ENCODE results near the gene RPS29. TPM values are rescaled to one million over a fixed set of nuclear protein-coding genes. Genes with fewer than 3 reads are reported as not detected.

The RPS29 gene
- total and polyA plus RNA-seq, 2 donors from 2014 or later = 1,054 to 2,862 TPM

DNA sequence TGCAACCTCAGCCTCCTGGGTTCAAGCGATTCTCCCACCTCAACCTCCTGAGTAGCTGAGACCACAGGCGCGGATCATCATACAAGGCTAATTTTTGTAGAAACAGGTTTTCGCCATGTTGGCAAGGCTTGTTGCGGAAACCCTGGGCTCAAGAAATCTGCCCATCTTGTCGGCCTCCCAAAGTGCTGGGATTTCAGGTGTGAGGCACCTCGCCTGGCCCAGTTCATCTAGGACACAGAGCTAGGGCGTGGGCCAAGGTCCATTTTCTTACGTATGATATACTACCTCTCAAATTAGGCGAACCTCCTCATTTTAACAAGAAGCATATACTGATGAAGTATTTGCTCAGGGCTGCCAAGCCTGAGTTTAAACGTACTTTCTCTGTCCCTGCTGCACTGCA is 2.1 kb downstream of the RPS29 start:
- DNase-seq (no peak), FAIRE-seq (no peak)
- H3K9me3 ChIP-seq (ENCODE audit: control insufficient read depth in 2 of 3, insufficient read depth in 1 of 3, low read length in 3 of 3) = no peaks in the 10 kb centered on the region
- H3K4me3 ChIP-seq (ENCODE audit: low read length in 3 of 3) = peak overlapping the region in 1 of 3 donors; percentile 80
- H3K36me3 ChIP-seq (ENCODE audit: control insufficient read depth in 2 of 3, insufficient read depth in 3 of 3, low read length in 3 of 3) = peaks cover 2 to 12% (median 3%) of the 10 kb centered on the region in 3 donors
- intact Hi-C loops (cut with DNase I) = no loop called here
- no peaks in the 10 kb centered on the region for H3K27me3 ChIP-seq (ENCODE audit: control insufficient read depth, insufficient read depth, low read length)
- peaks cover 0 to 11% (median 0%) of the 10 kb centered on the region in 3 donors for H3K4me1 ChIP-seq (ENCODE audit: control insufficient read depth in 2 of 3, insufficient read depth in 2 of 3, low read depth in 1 of 3, low read length in 3 of 3)
- no peak for TF ChIP-seq CTCF (IDR thresholded peaks at IDR 0.05; ENCODE audit: borderline replicate concordance, extremely low read depth, insufficient read depth)
- no peak overlapping the region for H3K9ac ChIP-seq (ENCODE audit: low read length in 3 of 3)
- no peak overlapping the region for H3K27ac ChIP-seq (ENCODE audit: low read depth in 2 of 2, low read length in 2 of 2)

GRCh38 chr14:49583629-49584028 is 2.6 kb downstream of the RPS29 start:
- intact Hi-C loops (cut with DNase I) = no loop called here
- H3K4me1 ChIP-seq (ENCODE audit: control insufficient read depth in 2 of 3, insufficient read depth in 2 of 3, low read depth in 1 of 3, low read length in 3 of 3) = peaks cover 0 to 11% (median 0%) of the 10 kb centered on the region in 3 donors
- no peak for FAIRE-seq
- no peak for DNase-seq
- H3K4me3 ChIP-seq (ENCODE audit: low read length in 3 of 3) = peak overlapping the region in 1 of 3 donors; percentile 80
- H3K9ac ChIP-seq (ENCODE audit: low read length in 3 of 3) = no peak overlapping the region
- peaks cover 2 to 12% (median 3%) of the 10 kb centered on the region in 3 donors for H3K36me3 ChIP-seq (ENCODE audit: control insufficient read depth in 2 of 3, insufficient read depth in 3 of 3, low read length in 3 of 3)
- no peak for TF ChIP-seq CTCF (IDR thresholded peaks at IDR 0.05; ENCODE audit: borderline replicate concordance, extremely low read depth, insufficient read depth)
- no peaks in the 10 kb centered on the region for H3K9me3 ChIP-seq (ENCODE audit: control insufficient read depth in 2 of 3, insufficient read depth in 1 of 3, low read length in 3 of 3)
- H3K27ac ChIP-seq (ENCODE audit: low read depth in 2 of 2, low read length in 2 of 2) = no peak overlapping the region
- H3K27me3 ChIP-seq (ENCODE audit: control insufficient read depth, insufficient read depth, low read length) = no peaks in the 10 kb centered on the region

DNA sequence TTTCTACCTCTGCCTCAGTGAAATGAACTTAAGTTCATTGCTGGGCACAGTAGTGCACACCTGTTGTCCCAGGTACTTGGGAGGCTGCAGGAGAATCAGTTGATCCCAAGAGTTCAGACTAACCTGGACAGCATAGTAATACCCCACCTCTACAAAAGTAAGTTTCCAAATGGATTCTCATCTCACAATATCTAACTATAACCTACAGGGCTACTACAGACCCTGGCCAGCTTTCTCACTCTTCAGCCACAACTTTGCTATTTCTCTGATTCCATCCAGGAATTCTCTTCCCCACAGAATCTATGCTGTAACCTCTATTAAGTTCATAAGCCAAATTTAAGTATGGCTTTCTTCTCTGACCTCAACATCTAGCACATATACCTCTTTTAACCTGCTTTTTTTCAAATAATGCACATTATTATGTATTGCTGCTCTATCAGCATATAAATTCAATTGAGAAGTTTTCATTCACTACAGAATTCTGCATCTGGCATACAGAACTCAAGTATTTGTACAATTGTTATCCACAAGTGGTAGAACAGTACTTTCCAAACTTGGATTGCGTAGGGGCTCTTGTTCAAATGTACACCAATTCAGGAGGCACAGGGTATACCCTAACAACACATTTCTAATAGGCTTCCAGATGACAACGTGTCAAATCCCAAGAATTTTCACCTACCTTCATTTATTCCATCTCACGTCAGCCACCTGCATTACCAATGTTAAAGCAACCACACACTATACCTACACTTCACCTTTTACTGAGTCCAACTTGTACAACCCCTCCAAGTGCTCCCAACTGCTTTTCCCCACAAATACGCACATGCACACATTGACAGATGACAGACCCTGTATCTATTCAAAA is 3.8 kb downstream of the RPS29 start:
- no peak for TF ChIP-seq CTCF (IDR thresholded peaks at IDR 0.05; ENCODE audit: borderline replicate concordance, extremely low read depth, insufficient read depth)
- no peak for FAIRE-seq
- Histone ChIP-seq H3K27ac (ENCODE audit: low read depth in 2 of 2, low read length in 2 of 2) (no peak overlapping the region), H3K27me3 (ENCODE audit: control insufficient read depth, insufficient read depth, low read length) (no peaks in the 10 kb centered on the region), H3K4me3 (ENCODE audit: low read length in 3 of 3) (no peak overlapping the region), H3K4me1 (ENCODE audit: control insufficient read depth in 2 of 3, insufficient read depth in 2 of 3, low read depth in 1 of 3, low read length in 3 of 3) (peaks cover 0 to 11% (median 0%) of the 10 kb centered on the region in 3 donors), H3K9me3 (ENCODE audit: control insufficient read depth in 2 of 3, insufficient read depth in 1 of 3, low read length in 3 of 3) (no peaks in the 10 kb centered on the region), H3K36me3 (ENCODE audit: control insufficient read depth in 2 of 3, insufficient read depth in 3 of 3, low read length in 3 of 3) (peaks cover 3 to 15% (median 4%) of the 10 kb centered on the region in 3 donors), H3K9ac (ENCODE audit: low read length in 3 of 3) (no peak overlapping the region)
- intact Hi-C loops (cut with DNase I) = no loop called here
- DNase-seq = no peak
